Neural crest cell (in vitro differentiated cells): Measurements from ENCODE around the gene PRR5. TPM values are rescaled to one million over a fixed set of nuclear protein-coding genes. Genes with fewer than 3 reads are reported as not detected.
"Not testable (repeated sequence)": the region's sequence is repeated elsewhere in the genome, so short reads cannot be mapped to it uniquely, and the experiment has no call there.

Source experiments
- DNase-seq: peaks from one replicate; pipeline ENCODE4 v3.0.0; 2021; ENCODE audit warnings: low read depth, mixed read lengths, low spot score
- H3K27ac Mint-ChIP-seq: one replicate; pipeline ENCODE4 v1.8.0; 2021; ENCODE audit warnings: mild to moderate bottlenecking, mixed read lengths; ENCODE audit not compliant: unreplicated experiment
- H3K27me3 Mint-ChIP-seq: 2 replicates; pipeline ENCODE4 v1.8.0; 2021; ENCODE audit warnings: low read depth, mild to moderate bottlenecking, mixed read lengths
- H3K36me3 Mint-ChIP-seq: 2 replicates; pipeline ENCODE4 v1.8.0; 2021; ENCODE audit warnings: low read depth, mild to moderate bottlenecking, mixed read lengths
- H3K4me1 Mint-ChIP-seq: 2 replicates; pipeline ENCODE4 v1.8.0; 2021; ENCODE audit warnings: mixed read lengths
- H3K4me3 Mint-ChIP-seq: one replicate; pipeline ENCODE4 v1.8.0; 2021; ENCODE audit warnings: mild to moderate bottlenecking, mixed read lengths
- H3K9me3 Mint-ChIP-seq: 2 replicates; pipeline ENCODE4 v1.8.0; 2021; ENCODE audit warnings: mixed read lengths
- total RNA-seq: library from RNA; stranded (reverse); gene quantifications from 2 replicates; pipeline ENCODE4 v1.2.1, GENCODE V29; 2021
- TF ChIP-seq, protein P1 (sequence below): fragments of 200-600 bp; sonication (generic); conservative IDR thresholded peaks from 2 replicates; pipeline ENCODE4 v1.5.0; 2021; ENCODE audit warnings: antibody characterized with exemption, mild to moderate bottlenecking

PRR5 gene
- total RNA-seq, 1 donor from 2014 or later, result 11.9 TPM

DNA sequence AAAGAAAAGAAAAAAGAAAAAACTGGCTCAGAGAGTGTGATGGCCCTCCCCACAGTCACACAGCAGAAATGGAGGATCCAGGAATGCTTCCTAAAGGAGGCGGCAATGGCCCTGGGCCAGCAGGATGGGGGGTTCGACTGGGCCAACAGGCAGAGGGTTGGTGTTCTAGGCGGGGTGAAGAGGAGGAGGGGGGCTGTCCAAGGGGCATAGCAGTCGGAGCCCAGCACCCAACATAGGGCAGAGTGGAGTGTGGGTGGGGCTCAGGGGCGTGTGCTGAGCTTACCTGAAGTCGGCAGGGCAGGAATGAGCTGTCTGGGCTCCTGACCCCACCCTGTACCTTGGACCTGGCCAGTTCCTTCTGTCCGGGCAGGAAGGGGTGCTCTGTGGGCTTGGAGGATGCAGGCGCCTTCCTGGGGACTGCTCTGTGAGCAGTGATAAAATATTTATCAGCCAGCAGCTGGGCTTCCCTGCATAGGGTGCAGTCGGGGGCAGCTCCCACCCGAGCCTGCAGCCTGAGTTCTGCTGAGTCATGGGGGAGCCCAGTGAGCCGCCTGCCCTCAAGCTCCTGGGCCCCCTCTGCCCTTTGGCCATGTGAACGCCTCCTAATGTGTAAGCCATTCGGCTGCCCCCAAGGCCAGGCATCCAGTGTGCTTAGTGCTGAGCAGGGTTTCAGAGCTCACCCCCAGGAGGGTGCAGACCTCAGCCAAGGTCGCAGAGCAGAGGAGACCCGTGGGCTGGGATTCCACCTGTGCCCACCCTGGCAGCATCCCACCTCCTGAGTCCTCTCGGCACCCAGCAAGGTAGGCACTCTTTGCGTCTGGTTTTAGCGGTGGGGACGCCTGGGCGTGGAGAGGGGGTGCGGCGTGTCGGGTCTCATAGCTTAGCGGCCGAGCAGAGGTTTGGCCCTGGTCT lies 25.3 kb upstream of the PRR5 start:
- Mint-ChIP-seq H3K4me1 (peaks cover 7% of the 10 kb centered on the region), H3K9me3 (no peaks in the 10 kb centered on the region), H3K27ac (no peak overlapping the region), H3K36me3 (no peaks in the 10 kb centered on the region), H3K4me3 (no peak overlapping the region), H3K27me3 (no peaks in the 10 kb centered on the region)
- DNase-seq, result no peak
- TF ChIP-seq, protein P1, sequence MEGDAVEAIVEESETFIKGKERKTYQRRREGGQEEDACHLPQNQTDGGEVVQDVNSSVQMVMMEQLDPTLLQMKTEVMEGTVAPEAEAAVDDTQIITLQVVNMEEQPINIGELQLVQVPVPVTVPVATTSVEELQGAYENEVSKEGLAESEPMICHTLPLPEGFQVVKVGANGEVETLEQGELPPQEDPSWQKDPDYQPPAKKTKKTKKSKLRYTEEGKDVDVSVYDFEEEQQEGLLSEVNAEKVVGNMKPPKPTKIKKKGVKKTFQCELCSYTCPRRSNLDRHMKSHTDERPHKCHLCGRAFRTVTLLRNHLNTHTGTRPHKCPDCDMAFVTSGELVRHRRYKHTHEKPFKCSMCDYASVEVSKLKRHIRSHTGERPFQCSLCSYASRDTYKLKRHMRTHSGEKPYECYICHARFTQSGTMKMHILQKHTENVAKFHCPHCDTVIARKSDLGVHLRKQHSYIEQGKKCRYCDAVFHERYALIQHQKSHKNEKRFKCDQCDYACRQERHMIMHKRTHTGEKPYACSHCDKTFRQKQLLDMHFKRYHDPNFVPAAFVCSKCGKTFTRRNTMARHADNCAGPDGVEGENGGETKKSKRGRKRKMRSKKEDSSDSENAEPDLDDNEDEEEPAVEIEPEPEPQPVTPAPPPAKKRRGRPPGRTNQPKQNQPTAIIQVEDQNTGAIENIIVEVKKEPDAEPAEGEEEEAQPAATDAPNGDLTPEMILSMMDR, result no peak

DNA sequence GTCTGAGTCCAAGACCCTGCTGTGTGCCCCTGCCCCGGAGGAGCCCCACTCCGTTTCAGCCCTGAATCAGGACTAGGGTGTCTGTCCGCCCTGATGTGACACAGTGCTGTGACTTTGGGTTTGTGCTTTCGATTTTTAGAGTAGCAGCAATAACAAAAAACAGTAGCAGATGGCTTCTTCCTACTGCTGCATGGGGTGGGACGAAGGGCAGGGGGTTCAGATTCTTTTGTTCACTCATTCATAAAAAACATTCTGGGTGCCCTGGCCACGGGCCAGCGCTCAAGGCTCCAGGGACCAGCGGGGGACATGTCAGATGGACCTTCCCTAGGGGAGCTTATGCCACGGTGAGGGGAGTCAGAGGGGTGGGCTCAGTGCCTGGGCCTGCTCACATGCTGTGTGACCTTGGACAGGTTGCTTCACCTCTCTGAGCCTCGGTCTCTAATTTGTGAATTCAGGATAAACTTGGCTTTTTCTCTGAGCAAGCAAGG lies 24.6 kb upstream of the PRR5 start:
- no peak overlapping the region for H3K4me3 Mint-ChIP-seq
- H3K36me3 Mint-ChIP-seq, result no peaks in the 10 kb centered on the region
- DNase-seq, result no peak
- TF ChIP-seq, protein P1, result no peak
- H3K9me3 Mint-ChIP-seq, result no peaks in the 10 kb centered on the region
- peaks cover 7% of the 10 kb centered on the region for H3K4me1 Mint-ChIP-seq
- no peaks in the 10 kb centered on the region for H3K27me3 Mint-ChIP-seq
- H3K27ac Mint-ChIP-seq, result no peak overlapping the region

DNA sequence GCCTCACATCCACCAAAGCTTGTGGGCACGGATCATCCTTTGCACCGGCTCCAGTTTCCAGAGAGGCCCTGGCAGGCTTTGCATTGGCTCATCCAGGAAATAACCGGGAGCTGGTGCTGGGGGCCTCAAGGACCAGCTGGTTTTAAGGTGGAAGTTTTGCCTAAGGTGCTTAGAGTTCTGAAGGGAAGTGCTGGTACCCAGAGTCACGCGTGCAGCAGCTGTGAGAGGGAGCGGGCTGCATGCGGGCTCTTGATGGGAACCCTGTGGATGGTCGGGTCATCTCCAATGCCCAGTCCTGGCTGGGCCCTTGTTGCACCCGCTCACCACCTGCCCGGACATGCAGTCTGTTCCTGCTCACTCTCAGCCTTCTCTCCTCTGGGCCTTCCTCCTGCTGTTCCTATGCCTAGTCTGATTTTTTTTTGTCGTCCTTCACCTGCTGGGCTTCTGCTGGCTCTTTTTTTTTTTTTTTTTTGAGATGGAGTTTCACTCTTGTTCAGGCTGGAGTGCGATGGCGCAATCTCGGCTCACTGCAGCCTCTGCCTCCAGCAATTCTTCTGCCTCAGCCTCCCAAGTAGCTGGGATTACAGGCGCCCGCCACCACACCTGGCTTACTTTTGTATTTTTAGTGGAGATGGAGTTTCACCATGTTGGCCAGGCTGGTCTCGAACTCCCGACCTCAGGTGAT lies 24.0 kb upstream of the PRR5 start:
- peak overlapping the region; percentile 78 for H3K27ac Mint-ChIP-seq
- DNase-seq, result no peak
- TF ChIP-seq, protein P1, result no peak
- no peaks in the 10 kb centered on the region for H3K9me3 Mint-ChIP-seq
- H3K36me3 Mint-ChIP-seq, result no peaks in the 10 kb centered on the region
- H3K27me3 Mint-ChIP-seq, result no peaks in the 10 kb centered on the region
- peaks cover 7% of the 10 kb centered on the region for H3K4me1 Mint-ChIP-seq
- H3K4me3 Mint-ChIP-seq, result no peak overlapping the region

DNA sequence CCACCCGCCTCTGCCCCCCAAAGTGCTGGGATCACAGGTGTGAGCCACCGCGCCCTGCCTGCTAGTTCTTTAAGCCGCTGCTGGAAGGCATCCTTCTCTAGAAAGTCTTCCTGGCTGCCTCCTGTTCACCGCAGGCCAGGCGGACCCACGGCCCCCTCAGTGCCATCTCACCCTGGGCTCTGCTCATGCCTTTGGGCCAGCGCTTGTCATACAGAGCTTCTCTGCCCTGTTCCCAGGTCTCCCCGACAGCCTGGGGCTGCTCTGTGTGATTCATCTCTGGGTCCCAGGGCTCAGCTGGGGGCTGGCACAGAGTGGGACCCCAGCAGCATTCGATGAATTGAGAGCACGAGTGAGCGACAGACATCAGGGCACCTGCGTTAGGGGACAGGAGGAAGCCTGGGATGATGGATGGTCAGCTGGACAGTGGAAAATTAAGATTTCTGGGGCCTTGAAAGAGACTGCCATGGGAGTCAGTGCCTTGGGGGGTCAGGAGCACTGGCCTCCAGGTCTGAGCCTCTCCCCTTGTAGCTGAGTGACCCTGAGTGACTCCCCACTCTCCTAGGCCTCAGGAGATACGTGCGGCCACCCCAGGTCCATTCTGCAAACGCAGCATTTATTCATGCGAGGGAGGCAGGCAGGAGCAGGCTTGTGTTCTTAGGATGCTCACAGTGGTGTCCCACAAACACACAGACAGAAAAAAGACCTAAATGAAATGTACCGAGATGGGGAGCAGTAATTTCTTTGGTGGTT lies 23.3 kb upstream of the PRR5 start:
- H3K27me3 Mint-ChIP-seq, result no peaks in the 10 kb centered on the region
- H3K9me3 Mint-ChIP-seq, result no peaks in the 10 kb centered on the region
- TF ChIP-seq, protein P1, result no peak
- H3K4me3 Mint-ChIP-seq, result no peak overlapping the region
- no peak for DNase-seq
- peaks cover 7% of the 10 kb centered on the region for H3K4me1 Mint-ChIP-seq
- no peaks in the 10 kb centered on the region for H3K36me3 Mint-ChIP-seq
- H3K27ac Mint-ChIP-seq, result no peak overlapping the region

DNA sequence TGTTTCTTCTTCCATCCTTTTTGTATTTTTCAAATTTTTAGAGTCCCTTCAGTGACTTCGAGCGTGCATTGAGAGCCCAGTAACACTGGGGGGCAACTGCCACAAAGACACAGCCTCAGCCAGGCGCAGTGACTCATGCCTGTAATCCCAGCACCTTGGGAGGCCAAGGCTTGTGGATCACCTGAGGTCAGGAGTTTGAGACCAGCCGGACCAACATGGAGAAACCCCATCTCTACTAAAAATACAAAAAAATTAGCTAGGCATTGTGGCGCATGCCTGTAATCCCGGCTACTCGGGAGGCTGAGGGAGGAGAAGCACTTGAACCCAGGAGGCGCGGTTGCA lies 22.7 kb upstream of the PRR5 start:
- H3K4me1 Mint-ChIP-seq, DNase-seq, H3K4me3 Mint-ChIP-seq: not testable (repeated sequence)

More for the DNA sequence above, 22.7 kb upstream of the PRR5 start:
- not testable (repeated sequence) for H3K27me3 Mint-ChIP-seq, H3K9me3 Mint-ChIP-seq, H3K36me3 Mint-ChIP-seq, H3K27ac Mint-ChIP-seq
